Uterus (tissue), 4 donors: ENCODE results near the gene OR5AL1. TPM values are rescaled to one million over a fixed set of nuclear protein-coding genes. Genes with fewer than 3 reads are reported as not detected.
"Not testable (repeated sequence)": the region's sequence is repeated elsewhere in the genome, so short reads cannot be mapped to it uniquely, and the experiment has no call there.

ENCODE experiments used
- DNase-seq, 2 donors: peaks; one replicate each; pipeline ENCODE4 v3.0.0-alpha.2; 2019 to 2020
- H3K27ac ChIP-seq, 2 donors: fragments of 200-600 bp; sonication (generic); 1 replicate in 1 of 2; 2 replicates in 1 of 2; pipeline ENCODE4 v1.5.1; 2016 to 2018
- H3K27me3 ChIP-seq, 2 donors: fragments of 200-600 bp; sonication (generic); one replicate each; pipeline ENCODE4 v1.5.1; 2018 to 2019; ENCODE audit warnings: control low read depth in 1 of 2
- H3K36me3 ChIP-seq, 2 donors: fragments of 200-600 bp; sonication (generic); one replicate each; pipeline ENCODE4 v1.5.1; 2019; ENCODE audit warnings: control low read depth in 1 of 2
- H3K4me1 ChIP-seq, 2 donors: fragments of 200-600 bp; sonication (generic); one replicate each; pipeline ENCODE4 v1.5.1; 2018 to 2019; ENCODE audit warnings: control low read depth in 1 of 2
- H3K4me3 ChIP-seq, 2 donors: fragments of 200-600 bp; sonication (generic); 1 replicate in 1 of 2; 2 replicates in 1 of 2; pipeline ENCODE4 v1.5.1; 2018 to 2019; ENCODE audit warnings: mild to moderate bottlenecking in 1 of 2
- H3K9me3 ChIP-seq, 2 donors: fragments of 200-600 bp; sonication (generic); one replicate each; pipeline ENCODE4 v1.5.1; 2019; ENCODE audit warnings: control low read depth in 1 of 2
- CTCF ChIP-seq, 4 experiments: fragments of 200-600 bp in 2 of 4; fragments of 450-650 bp in 2 of 4; sonication (generic) in 2 of 4; IDR thresholded peaks; one replicate each; pipeline ENCODE4 v1.5.1; 2016 to 2019; ENCODE audit warnings: antibody characterized with exemption in 4 of 4, mild to moderate bottlenecking in 2 of 4, moderate library complexity in 1 of 4
- POLR2A ChIP-seq, 2 donors: fragments of 450-650 bp; IDR thresholded peaks; one replicate each; pipeline ENCODE4 v1.6.1; 2016; ENCODE audit warnings: antibody characterized with exemption in 2 of 2, mild to moderate bottlenecking in 1 of 2, moderate library complexity in 1 of 2
- intact Hi-C: fragments of 100-400 bp; cut with DNase I; formaldehyde crosslinking; loops from one replicate; pipeline ENCODE4 v1.15.1; 2023; ENCODE audit warnings: low total_unique reads
- total RNA-seq, 4 donors: library from RNA; depleted of rRNA in 3 of 4; stranded (reverse); fragments of >200 nt in 3 of 4; gene quantifications; one replicate each; pipeline versions ENCODE4 v1.1.0 to v1.2.4, GENCODE V29; 2014 to 2023
- donor health status: DM: yes; HTN: yes; CAD: no.

Gene OR5AL1
- total RNA-seq: not detected

GRCh38 chr11:56412396-56412795 is at the start of gene OR5AL1:
OR5AL1 (plus strand) TSS chr11:56412696.
- H3K27ac ChIP-seq: no peak within 1 kb of the TSS
- H3K4me1 ChIP-seq: no peaks in the 10 kb centered on the region
- no peaks in the 10 kb centered on the region for H3K9me3 ChIP-seq
- intact Hi-C loops: no loop called here
- H3K36me3 ChIP-seq: no peaks in the 10 kb centered on the region
- H3K4me3 ChIP-seq: no peak within 1 kb of the TSS
- TF ChIP-seq POLR2A (IDR thresholded peaks at IDR 0.05) (no peak), CTCF (IDR thresholded peaks at IDR 0.05) (no peak)
- no peak for DNase-seq
- no peaks in the 10 kb centered on the region for H3K27me3 ChIP-seq

- intact Hi-C loops: no loop called here
- no peak for TF ChIP-seq POLR2A (IDR thresholded peaks at IDR 0.05)
- TF ChIP-seq CTCF (IDR thresholded peaks at IDR 0.05): no peak
- H3K4me3 ChIP-seq: no peak within 1 kb of the TSS
- H3K9me3 ChIP-seq: no peaks in the 10 kb centered on the region
- no peaks in the 10 kb centered on the region for H3K4me1 ChIP-seq
- H3K36me3 ChIP-seq: no peaks in the 10 kb centered on the region
- no peak for DNase-seq
- H3K27me3 ChIP-seq: no peaks in the 10 kb centered on the region
- H3K27ac ChIP-seq: no peak within 1 kb of the TSS
These were observed 37.2 kb upstream of the OR5AL1 start, which contains the start of gene OR8U1 for GRCh38 chr11:56375324-56375723. OR8U1 (plus strand) TSS chr11:56375624; CDS start chr11:56375624, 0 bp downstream.

- no peak for DNase-seq
- Histone ChIP-seq H3K4me1 (no peaks in the 10 kb centered on the region), H3K9me3 (no peaks in the 10 kb centered on the region), H3K27ac (no peak overlapping the region), H3K4me3 (no peak overlapping the region), H3K36me3 (no peaks in the 10 kb centered on the region), H3K27me3 (no peaks in the 10 kb centered on the region)
- TF ChIP-seq POLR2A (IDR thresholded peaks at IDR 0.05) (no peak), CTCF (IDR thresholded peaks at IDR 0.05) (no peak)
- intact Hi-C loops: no loop called here
These were observed 32.4 kb upstream of the OR5AL1 start for GRCh38 chr11:56380120-56380519.

- intact Hi-C loops: no loop called here
- no peak for TF ChIP-seq CTCF (IDR thresholded peaks at IDR 0.05)
- no peak for TF ChIP-seq POLR2A (IDR thresholded peaks at IDR 0.05)
- no peaks in the 10 kb centered on the region for H3K4me1 ChIP-seq
- H3K36me3 ChIP-seq: no peaks in the 10 kb centered on the region
- no peaks in the 10 kb centered on the region for H3K27me3 ChIP-seq
- no peak overlapping the region for H3K4me3 ChIP-seq
- H3K27ac ChIP-seq: no peak overlapping the region
- DNase-seq: no peak
- H3K9me3 ChIP-seq: no peaks in the 10 kb centered on the region
These were observed 18.1 kb upstream of the OR5AL1 start for GRCh38 chr11:56394381-56394780.

- DNase-seq: no peak
- H3K27ac ChIP-seq: no peak overlapping the region
- no peaks in the 10 kb centered on the region for H3K36me3 ChIP-seq
- H3K4me1 ChIP-seq: no peaks in the 10 kb centered on the region
- H3K27me3 ChIP-seq: no peaks in the 10 kb centered on the region
- H3K4me3 ChIP-seq: no peak overlapping the region
- intact Hi-C loops: no loop called here
- TF ChIP-seq POLR2A (IDR thresholded peaks at IDR 0.05) (no peak), CTCF (IDR thresholded peaks at IDR 0.05) (no peak)
- H3K9me3 ChIP-seq: no peaks in the 10 kb centered on the region
These were observed 16.4 kb upstream of the OR5AL1 start for GRCh38 chr11:56396047-56396446.

- H3K27me3 ChIP-seq, H3K9me3 ChIP-seq, H3K4me3 ChIP-seq, H3K27ac ChIP-seq, intact Hi-C loops, H3K36me3 ChIP-seq, H3K4me1 ChIP-seq: not testable (repeated sequence)
- DNase-seq: peak in 1 of 2 donors; percentile 12
These were observed 10.5 kb upstream of the OR5AL1 start for GRCh38 chr11:56401858-56402461.
